A549 treated with Hydrocortisone at 1 μM for 4 hours (cell line): Measurements from ENCODE around the gene MSANTD7. TPM values are rescaled to one million over a fixed set of nuclear protein-coding genes. Genes with fewer than 3 reads are reported as not detected.

Experiments
- total RNA-seq: library from RNA; stranded (reverse); fragments of 200-300 nt; extraction: Qiagen RNA extraction; gene quantifications from 5 replicates; pipeline ENCODE4 v1.2.3, GENCODE V29; 2022

The MSANTD7 gene, protein sequence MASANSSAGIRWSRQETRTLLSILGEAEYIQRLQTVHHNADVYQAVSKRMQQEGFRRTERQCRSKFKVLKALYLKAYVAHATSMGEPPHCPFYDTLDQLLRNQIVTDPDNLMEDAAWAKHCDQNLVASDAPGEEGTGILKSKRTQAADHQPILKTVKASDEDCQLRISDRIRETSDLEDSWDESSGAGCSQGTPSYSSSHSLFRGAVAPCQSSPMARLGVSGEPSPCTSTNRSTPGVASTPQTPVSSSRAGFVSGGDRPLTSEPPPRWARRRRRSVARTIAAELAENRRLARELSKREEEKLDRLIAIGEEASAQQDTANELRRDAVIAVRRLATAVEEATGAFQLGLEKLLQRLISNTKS
- 10.8 to 12.8 TPM (median 11.1 TPM) in 5 replicates for total RNA-seq

DNA sequence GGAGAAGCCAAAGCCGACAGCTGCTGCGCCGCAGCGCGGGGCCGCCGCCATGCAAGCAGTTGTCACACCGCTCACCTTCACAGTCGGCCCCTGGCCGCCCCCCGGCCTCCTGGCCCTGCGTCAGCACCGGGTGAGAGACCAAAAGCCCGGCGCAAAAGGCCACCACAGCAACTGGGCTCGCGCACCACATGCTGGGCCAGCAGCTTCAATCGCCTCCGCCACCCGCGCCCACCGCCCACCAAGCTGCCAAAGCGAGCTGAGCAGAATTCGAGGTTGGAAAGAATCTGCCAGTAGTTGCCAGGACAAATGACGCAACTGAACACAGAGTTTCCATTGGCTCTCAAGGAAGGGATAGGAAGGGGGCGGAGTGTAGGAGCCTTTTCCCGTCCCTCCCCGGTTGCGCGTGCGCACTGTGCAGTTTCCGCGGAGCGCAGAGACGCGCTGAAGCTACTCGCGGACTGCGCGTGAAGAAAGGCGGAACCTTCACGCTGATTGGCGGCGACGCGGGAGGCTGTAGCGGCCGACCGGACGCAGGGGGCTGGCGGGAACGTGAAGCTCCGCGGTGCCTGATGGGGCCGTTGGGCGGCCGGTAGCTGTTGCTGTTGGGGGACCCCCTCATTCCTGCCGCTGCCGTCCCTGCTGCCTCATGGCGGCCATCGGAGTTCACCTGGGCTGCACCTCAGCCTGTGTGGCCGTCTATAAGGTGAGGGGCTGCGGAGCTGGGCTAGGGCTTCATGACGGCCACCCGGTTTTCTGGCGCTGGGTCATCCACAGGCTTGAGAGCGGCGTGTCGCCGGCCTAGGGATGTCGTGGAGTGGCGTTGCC is at the start of gene MSANTD7, which contains the start of the genes CDNF and HSPA14:
TSS of gene MSANTD7 (plus strand) at position 550 of the 825 bp plus-strand sequence. CDS start 3,979 bp downstream, outside the sequence.
TSS of gene CDNF (minus strand) at position 281 of the 825 bp plus-strand sequence. CDS start at position 190, 91 bp downstream.
TSS of gene HSPA14 (plus strand) at position 550 of the 825 bp plus-strand sequence. CDS start at position 647, 97 bp downstream.

DNA sequence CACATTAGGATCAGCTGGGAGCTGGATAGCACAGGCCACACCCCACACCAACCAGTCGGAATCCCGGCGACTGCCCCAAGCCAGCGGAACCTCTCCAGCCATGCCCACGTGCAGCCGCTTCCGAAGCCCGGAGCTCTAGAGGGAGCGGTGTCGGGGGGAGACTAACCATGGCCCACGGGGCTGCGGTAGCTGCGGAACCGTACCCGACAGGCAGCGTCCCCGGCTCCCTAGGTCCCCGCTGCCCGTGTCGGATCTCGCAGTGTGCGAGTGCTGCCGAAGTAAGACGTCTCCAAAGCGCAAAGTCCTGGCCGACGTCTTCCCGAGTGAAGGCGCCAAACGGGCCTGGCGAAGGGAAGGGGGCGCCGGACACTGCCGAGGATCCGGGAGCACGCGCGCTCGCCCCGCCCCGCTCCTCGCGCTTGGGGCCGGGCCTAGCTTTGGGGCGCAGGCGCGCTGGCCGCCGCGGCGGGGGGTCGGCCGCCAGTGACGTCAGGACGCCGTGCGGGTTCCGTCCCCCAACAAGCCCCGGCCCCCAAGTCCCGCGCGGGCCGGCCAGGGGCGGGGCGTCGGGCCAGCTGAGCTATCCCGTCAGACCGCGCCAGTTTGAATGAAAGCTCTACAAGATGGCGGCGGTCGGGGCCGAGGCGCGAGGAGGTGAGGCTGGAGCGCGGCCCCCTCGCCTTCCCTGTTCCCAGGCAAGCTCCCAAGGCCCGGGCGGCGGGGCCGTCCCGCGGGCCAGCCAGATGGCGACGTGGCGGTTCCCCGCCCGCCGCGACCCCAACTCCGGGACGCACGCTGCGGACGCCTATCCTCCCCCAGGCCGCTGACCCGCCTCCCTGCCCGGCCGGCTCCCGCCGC is 40.4 kb downstream of the MSANTD7 start, which contains the start of gene SUV39H2:
TSS of gene SUV39H2 (plus strand) at position 601 of the 858 bp plus-strand sequence. CDS start at position 624, 23 bp downstream.

Other genes with a start within 250 kb of the MSANTD7 start
- gene FAM107B, start 63.4 kb upstream of the MSANTD7 start, total RNA-seq: 89.9 to 131 TPM (median 105 TPM) in 5 replicates
- gene CDNF, start 269 bp upstream of the MSANTD7 start, total RNA-seq: 0.83 to 1.3 TPM (median 1.2 TPM) in 5 replicates
- gene HSPA14, start within 50 bp of the MSANTD7 start, total RNA-seq: 40.7 to 46.6 TPM (median 43.9 TPM) in 5 replicates
- 17.2 to 21.0 TPM (median 20.3 TPM) in 5 replicates for gene SUV39H2, start 40.6 kb downstream of the MSANTD7 start, total RNA-seq
- 3.6 to 11.7 TPM (median 5.8 TPM) in 5 replicates for gene DCLRE1C, start 115.8 kb downstream of the MSANTD7 start, total RNA-seq
- 0.43 to 0.91 TPM (median 0.90 TPM) in 5 replicates for gene MEIG1, start 121.1 kb downstream of the MSANTD7 start, total RNA-seq
- 0.58 to 0.93 TPM (median 0.66 TPM) in 5 replicates for gene OLAH, start 205.6 kb downstream of the MSANTD7 start, total RNA-seq